Activated T-cell treated with anti-CD3 and anti-CD28 coated beads, Interleukin-2, amount 50 U/mL, for 72 hours (primary cell): ENCODE results near the gene RPL36A. TPM values are rescaled to one million over a fixed set of nuclear protein-coding genes. Genes with fewer than 3 reads are reported as not detected.

Experiments
- ATAC-seq, 2 donors: fragments of 150-1000 bp; cut with Tn5 transposase; replicated peaks in 1 of 2; 2 replicates each; pipeline ENCODE4 v1.10.0; 2021; ENCODE audit warnings: moderate library complexity in 2 of 2, mild to moderate bottlenecking in 1 of 2
- DNase-seq, 2 donors: peaks; one replicate each; pipeline ENCODE4 v3.0.0; 2021 to 2022; ENCODE audit warnings: mixed read lengths in 1 of 2
- H3K27ac Mint-ChIP-seq: one replicate; pipeline ENCODE4 v1.8.0; 2022; ENCODE audit warnings: mild to moderate bottlenecking, moderate library complexity, mixed read lengths
- H3K27me3 Mint-ChIP-seq: one replicate; pipeline ENCODE4 v1.8.0; 2022; ENCODE audit warnings: low read depth, mixed read lengths
- H3K36me3 Mint-ChIP-seq, 2 donors: one replicate each; pipeline ENCODE4 v1.8.0; 2022; ENCODE audit warnings: mixed read lengths in 2 of 2, mild to moderate bottlenecking in 1 of 2; ENCODE audit not compliant: insufficient read depth in 2 of 2
- H3K4me1 Mint-ChIP-seq: one replicate; pipeline ENCODE4 v1.8.0; 2022; ENCODE audit warnings: low read depth, mixed read lengths
- H3K4me3 Mint-ChIP-seq, 2 donors: one replicate each; pipeline ENCODE4 v1.8.0; 2022; ENCODE audit warnings: mild to moderate bottlenecking in 2 of 2, mixed read lengths in 2 of 2, moderate library complexity in 2 of 2
- H3K9me3 Mint-ChIP-seq, 2 donors: one replicate each; pipeline ENCODE4 v1.8.0; 2022; ENCODE audit warnings: mixed read lengths in 2 of 2
- total RNA-seq, 2 donors: library from RNA; stranded (reverse); gene quantifications; one replicate each; pipeline ENCODE4 v1.2.3, GENCODE V29; 2022

RPL36A gene
- total RNA-seq, 2 donors from 2014 or later = 221 to 294 TPM

DNA sequence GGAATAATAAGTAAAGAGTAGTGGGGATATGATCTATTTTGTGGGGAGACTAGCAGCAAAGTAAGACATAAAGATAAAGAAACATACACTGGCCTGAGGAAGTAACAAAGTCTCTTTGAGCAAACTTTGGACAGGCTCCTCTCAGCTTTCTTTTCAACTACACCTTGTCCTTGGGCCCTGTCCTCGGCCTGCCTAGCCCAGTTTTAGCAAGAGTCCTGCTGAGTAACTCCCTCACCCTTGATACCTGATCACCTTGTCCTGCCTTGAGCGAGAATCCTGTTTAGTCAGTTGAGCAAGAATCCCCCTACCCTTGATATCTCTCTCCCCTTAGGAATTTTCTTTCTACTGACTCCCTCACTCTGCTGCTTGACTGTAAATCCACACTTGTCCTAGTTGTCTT lies 28.7 kb downstream of the RPL36A start:
- peaks cover 0 to 1% of the 10 kb centered on the region in 2 donors for H3K36me3 Mint-ChIP-seq
- H3K27me3 Mint-ChIP-seq = peaks cover 19% of the 10 kb centered on the region
- peak overlapping the region; percentile 47 for H3K27ac Mint-ChIP-seq

DNA sequence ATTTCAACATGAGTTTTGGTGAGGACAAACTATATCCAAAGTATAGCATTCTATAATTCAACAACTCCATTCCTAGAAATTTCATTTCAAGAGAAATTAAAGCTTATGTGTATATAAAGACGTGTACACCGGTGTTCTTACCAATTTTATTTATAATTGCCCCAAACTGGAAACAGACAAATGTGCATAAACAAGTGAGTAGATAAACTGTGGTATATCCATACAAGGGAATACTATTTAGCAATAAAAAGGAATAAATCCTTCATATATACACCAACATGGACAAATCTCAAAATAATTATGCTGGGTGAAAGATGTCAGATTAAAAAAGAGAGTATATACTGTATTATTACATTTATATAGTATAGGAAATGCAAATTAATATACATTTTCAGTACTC lies 37.1 kb downstream of the RPL36A start:
- H3K36me3 Mint-ChIP-seq = peaks cover 4 to 22% of the 10 kb centered on the region in 2 donors
- H3K27ac Mint-ChIP-seq = no peak overlapping the region
- peaks cover 13% of the 10 kb centered on the region for H3K27me3 Mint-ChIP-seq
- DNase-seq (no peak), ATAC-seq (no peak)
- no peak overlapping the region for H3K4me3 Mint-ChIP-seq
- peaks cover 15% of the 10 kb centered on the region for H3K4me1 Mint-ChIP-seq
- no peaks in the 10 kb centered on the region for H3K9me3 Mint-ChIP-seq

More for the DNA sequence above, 28.7 kb downstream of the RPL36A start:
- Mint-ChIP-seq H3K4me1 (peaks cover 29% of the 10 kb centered on the region), H3K4me3 (peak overlapping the region; percentile 83 to 92), H3K9me3 (no peaks in the 10 kb centered on the region)
- ATAC-seq (no peak), DNase-seq (no peak)

DNA sequence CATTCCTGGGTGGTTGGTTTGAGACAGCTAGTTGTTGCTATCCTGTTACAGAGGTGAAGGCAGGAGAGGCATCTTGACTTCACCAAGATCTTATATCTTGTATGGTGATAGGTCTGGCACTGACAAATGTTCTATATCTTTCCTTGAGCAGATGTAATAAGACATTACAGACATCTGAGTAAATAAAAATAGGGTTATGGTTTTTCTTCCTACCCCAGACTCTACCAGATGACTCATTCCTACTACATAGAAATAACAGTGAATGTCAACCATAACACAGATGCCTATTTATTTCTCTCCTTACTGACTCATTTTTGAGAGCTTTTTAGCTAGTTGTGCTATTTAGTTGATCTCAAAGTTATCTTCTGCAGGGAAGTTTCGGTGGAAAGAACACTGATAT lies 39.1 kb downstream of the RPL36A start:
- Mint-ChIP-seq H3K4me3 (peak overlapping the region; percentile 66 to 82), H3K27ac (peak overlapping the region; percentile 75), H3K9me3 (no peaks in the 10 kb centered on the region), H3K4me1 (peaks cover 15% of the 10 kb centered on the region), H3K36me3 (peaks cover 4 to 21% of the 10 kb centered on the region in 2 donors), H3K27me3 (peaks cover 10% of the 10 kb centered on the region)
- ATAC-seq (peak; percentile 89 to 91), DNase-seq (no peak)

DNA sequence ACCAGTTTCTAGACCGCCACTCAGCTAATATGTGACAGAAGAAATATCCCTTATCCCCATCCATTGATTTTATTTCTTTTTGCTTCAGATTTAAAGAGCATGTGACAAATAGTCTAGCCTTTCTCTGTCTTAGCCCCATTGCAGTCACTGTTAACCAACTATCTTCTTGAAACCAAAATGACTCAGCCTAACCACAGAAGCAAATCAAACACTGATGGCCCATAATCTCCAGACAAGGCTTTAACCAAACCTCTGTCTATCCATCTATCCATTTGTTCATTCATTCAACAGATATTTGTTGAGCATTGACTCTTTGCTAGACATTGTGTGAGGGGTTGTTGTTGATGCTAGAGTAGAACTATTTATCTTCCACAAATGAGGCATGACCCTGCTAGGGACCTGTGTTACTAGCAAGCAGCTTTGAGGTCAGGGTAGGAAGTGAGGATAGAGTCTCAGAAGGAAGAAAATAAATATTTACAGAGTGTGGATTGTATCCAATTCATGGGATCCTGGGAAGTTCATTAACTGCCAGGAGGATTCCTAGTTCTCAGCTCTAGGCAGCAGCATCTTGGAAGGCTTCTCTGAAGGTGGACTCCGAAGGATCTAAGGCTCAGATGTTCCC lies 39.8 kb downstream of the RPL36A start:
- Mint-ChIP-seq H3K27me3 (peaks cover 5% of the 10 kb centered on the region), H3K4me3 (peak overlapping the region; percentile 66 to 82), H3K4me1 (peaks cover 15% of the 10 kb centered on the region), H3K9me3 (no peaks in the 10 kb centered on the region), H3K27ac (peak overlapping the region; percentile 75), H3K36me3 (peaks cover 4 to 18% of the 10 kb centered on the region in 2 donors)
- no peak for DNase-seq
- peak; percentile 91 to 92 for ATAC-seq

DNA sequence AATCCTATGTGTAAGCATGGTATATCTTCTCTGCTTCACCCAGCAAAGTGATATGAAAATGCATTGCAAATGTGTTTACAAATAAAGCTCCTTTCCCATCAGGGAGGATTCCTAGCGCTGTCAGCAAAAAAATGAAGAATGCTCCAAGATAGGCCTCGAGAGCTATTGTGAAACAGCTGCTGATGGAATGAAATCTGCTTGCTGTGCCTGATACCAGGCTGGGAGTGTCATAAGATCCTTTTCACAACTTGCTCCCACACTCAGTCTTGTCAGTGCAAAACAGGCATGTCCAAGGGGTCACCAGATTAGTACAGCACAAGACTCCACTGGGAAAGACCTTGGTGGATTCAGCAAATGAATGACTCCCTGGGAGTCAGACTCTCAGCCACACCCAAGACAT lies 51.3 kb downstream of the RPL36A start:
- Mint-ChIP-seq H3K9me3 (peaks cover 0 to 3% of the 10 kb centered on the region in 2 donors), H3K4me3 (no peak overlapping the region), H3K36me3 (peaks cover 7 to 20% of the 10 kb centered on the region in 2 donors), H3K4me1 (no peaks in the 10 kb centered on the region), H3K27ac (no peak overlapping the region), H3K27me3 (peaks cover 5% of the 10 kb centered on the region)
- ATAC-seq (no peak), DNase-seq (no peak)

Other genes starting within 250 kb of the RPL36A start
- gene DRP2, start 171.2 kb upstream of the RPL36A start, total RNA-seq = 1 to 10 TPM in 1 of 2 donors, under 1 TPM in 1; 0.86 to 1.2 TPM
- gene TAF7L, start 99.7 kb upstream of the RPL36A start, total RNA-seq = not detected
- 10 to 100 TPM; 13.8 to 15.7 TPM for gene TIMM8A, start 42.3 kb upstream of the RPL36A start, total RNA-seq
- 1 to 10 TPM; 1.7 to 1.9 TPM for gene BTK, start 4.8 kb upstream of the RPL36A start, total RNA-seq
- 10 to 100 TPM; 43.7 to 48.1 TPM for gene GLA, start 16.9 kb downstream of the RPL36A start, total RNA-seq
- gene HNRNPH2, start 17.2 kb downstream of the RPL36A start, total RNA-seq = 10 to 100 TPM; 15.0 to 17.8 TPM
- gene ARMCX4, start 94.4 kb downstream of the RPL36A start, total RNA-seq = 10 to 100 TPM in 1 of 2 donors, 1 to 10 TPM in 1; 7.7 to 10.0 TPM
- gene ARMCX1, start 159.5 kb downstream of the RPL36A start, total RNA-seq = 1 to 10 TPM; 2.8 to 3.3 TPM
- 10 to 100 TPM; 68.5 to 75.8 TPM for gene ARMCX6, start 227.0 kb downstream of the RPL36A start, total RNA-seq
- gene ARMCX3, start 232.1 kb downstream of the RPL36A start, total RNA-seq = 10 to 100 TPM; 37.0 to 49.1 TPM